Measurements from ENCODE around the gene CNOT9.
"Not testable (repeated sequence)": the region's sequence is repeated elsewhere in the genome, so short reads cannot be mapped to it uniquely, and the experiment has no call there.

Gene CNOT9, protein sequence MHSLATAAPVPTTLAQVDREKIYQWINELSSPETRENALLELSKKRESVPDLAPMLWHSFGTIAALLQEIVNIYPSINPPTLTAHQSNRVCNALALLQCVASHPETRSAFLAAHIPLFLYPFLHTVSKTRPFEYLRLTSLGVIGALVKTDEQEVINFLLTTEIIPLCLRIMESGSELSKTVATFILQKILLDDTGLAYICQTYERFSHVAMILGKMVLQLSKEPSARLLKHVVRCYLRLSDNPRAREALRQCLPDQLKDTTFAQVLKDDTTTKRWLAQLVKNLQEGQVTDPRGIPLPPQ

GRCh38 chr2:218568190-218569037 is at the start of gene CNOT9, which contains the start of gene USP37:
Gene CNOT9, plus strand, starts transcription at chr2:218568839. Its CDS starts 116 bp downstream, at chr2:218568955.
Gene USP37, minus strand, starts transcription at chr2:218568351. Its CDS starts 9,698 bp downstream, at chr2:218558653.
- H3K9me3 ChIP-seq, result no peaks in the 10 kb centered on the region
- TF ChIP-seq, protein P1, sequence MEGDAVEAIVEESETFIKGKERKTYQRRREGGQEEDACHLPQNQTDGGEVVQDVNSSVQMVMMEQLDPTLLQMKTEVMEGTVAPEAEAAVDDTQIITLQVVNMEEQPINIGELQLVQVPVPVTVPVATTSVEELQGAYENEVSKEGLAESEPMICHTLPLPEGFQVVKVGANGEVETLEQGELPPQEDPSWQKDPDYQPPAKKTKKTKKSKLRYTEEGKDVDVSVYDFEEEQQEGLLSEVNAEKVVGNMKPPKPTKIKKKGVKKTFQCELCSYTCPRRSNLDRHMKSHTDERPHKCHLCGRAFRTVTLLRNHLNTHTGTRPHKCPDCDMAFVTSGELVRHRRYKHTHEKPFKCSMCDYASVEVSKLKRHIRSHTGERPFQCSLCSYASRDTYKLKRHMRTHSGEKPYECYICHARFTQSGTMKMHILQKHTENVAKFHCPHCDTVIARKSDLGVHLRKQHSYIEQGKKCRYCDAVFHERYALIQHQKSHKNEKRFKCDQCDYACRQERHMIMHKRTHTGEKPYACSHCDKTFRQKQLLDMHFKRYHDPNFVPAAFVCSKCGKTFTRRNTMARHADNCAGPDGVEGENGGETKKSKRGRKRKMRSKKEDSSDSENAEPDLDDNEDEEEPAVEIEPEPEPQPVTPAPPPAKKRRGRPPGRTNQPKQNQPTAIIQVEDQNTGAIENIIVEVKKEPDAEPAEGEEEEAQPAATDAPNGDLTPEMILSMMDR (IDR thresholded peaks at IDR 0.05), result peak in 1 of 2 experiments; percentile 13
- peak; percentile 99 to 100 for DNase-seq
- H3K27me3 ChIP-seq, result no peaks in the 10 kb centered on the region
- H3K36me3 ChIP-seq, result peaks cover 0 to 16% (median 5%) of the 10 kb centered on the region in 3 donors
- H3K4me3 ChIP-seq, result peak within 1 kb of the TSS; percentile 76 to 95
- peak within 1 kb of the TSS; percentile 90 to 93 for H3K27ac ChIP-seq
- peaks cover 0 to 41% (median 32%) of the 10 kb centered on the region in 4 donors for H3K4me1 ChIP-seq
- intact Hi-C loops (cut with DNase I; ENCODE audit: low total_unique reads), result no loop called here

- TF ChIP-seq, protein P1 (IDR thresholded peaks at IDR 0.05), result no peak
- intact Hi-C loops (cut with DNase I; ENCODE audit: low total_unique reads), result no loop called here
- Histone ChIP-seq H3K4me1 (no peaks in the 10 kb centered on the region), H3K9me3 (no peaks in the 10 kb centered on the region), H3K4me3 (no peak overlapping the region), H3K27me3 (no peaks in the 10 kb centered on the region), H3K27ac (no peak overlapping the region), H3K36me3 (peaks cover under 1 to 46% (median 6%) of the 10 kb centered on the region in 3 donors)
- DNase-seq, result no peak
Measured at GRCh38 chr2:218518876-218519275, 49.8 kb upstream of the CNOT9 start.

DNA sequence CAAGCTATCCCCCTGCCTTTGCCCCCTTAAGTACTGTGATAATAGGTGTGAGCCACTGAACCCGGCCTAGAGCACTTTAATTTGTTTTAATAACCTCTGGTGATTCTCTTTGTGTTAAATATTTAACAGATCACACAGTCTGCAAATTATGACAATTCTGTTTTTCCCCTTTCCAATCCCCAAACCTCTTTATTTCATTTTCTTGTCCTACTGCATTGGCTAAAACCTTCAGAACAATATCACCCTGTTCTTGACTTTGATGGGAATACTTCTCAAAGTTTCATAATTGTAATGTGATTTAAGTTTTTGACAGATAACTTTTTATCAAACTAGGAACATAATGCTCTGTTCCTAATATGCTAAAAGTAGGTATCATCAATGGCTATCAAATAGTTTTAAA is 45.0 kb upstream of the CNOT9 start:
- no peak overlapping the region for H3K4me3 ChIP-seq
- H3K9me3 ChIP-seq, result no peaks in the 10 kb centered on the region
- H3K27ac ChIP-seq, result no peak overlapping the region
- TF ChIP-seq, protein P1 (IDR thresholded peaks at IDR 0.05), result no peak
- intact Hi-C loops (cut with DNase I; ENCODE audit: low total_unique reads), result no loop called here
- no peaks in the 10 kb centered on the region for H3K27me3 ChIP-seq
- H3K36me3 ChIP-seq, result peaks cover 30 to 94% (median 39%) of the 10 kb centered on the region in 3 donors
- no peaks in the 10 kb centered on the region for H3K4me1 ChIP-seq
- DNase-seq, result no peak

- DNase-seq; H3K4me1 ChIP-seq; H3K27ac ChIP-seq; H3K27me3 ChIP-seq; H3K9me3 ChIP-seq; H3K4me3 ChIP-seq; intact Hi-C loops (cut with DNase I; ENCODE audit: low total_unique reads): not testable (repeated sequence)
- H3K36me3 ChIP-seq, result peaks cover 66 to 99% (median 75%) of the 10 kb centered on the region in 3 donors
Measured at GRCh38 chr2:218528409-218528808, 40.2 kb upstream of the CNOT9 start.

- Histone ChIP-seq H3K27ac (no peak overlapping the region), H3K4me1 (no peaks in the 10 kb centered on the region), H3K4me3 (no peak overlapping the region), H3K36me3 (peaks cover 65 to 94% (median 77%) of the 10 kb centered on the region in 3 donors), H3K27me3 (no peaks in the 10 kb centered on the region), H3K9me3 (no peaks in the 10 kb centered on the region)
- DNase-seq, result no peak
- TF ChIP-seq, protein P1 (IDR thresholded peaks at IDR 0.05), result no peak
- intact Hi-C loops (cut with DNase I; ENCODE audit: low total_unique reads), result no loop called here
Measured at GRCh38 chr2:218529990-218530389, 38.6 kb upstream of the CNOT9 start.

All from tibial artery (tissue), 4 donors.